HepG2 (cell line): Measurements from ENCODE around the gene ALPI. TPM values are rescaled to one million over a fixed set of nuclear protein-coding genes. Genes with fewer than 3 reads are reported as not detected.

Experiments used
- ATAC-seq: fragments of 200-7000 bp; cut with Tn5 transposase; 3 replicates; pipeline ENCODE4 v1.9.1; 2020; ENCODE audit warnings: mild to moderate bottlenecking, moderate library complexity
- BruUV-seq: library from RNA; stranded (reverse); fragments of 400-500 nt; replicated peaks from 2 replicates; lab custom pipeline; 2021; lab: Mats Ljungman, UMichigan
- CTCF ChIA-PET: fragments of 300-600 bp; formaldehyde crosslinking; extraction: SDS; loops from one replicate; lab custom pipeline; 2021; ENCODE audit warnings: low total read pairs, inconsistent platforms, low intra/inter-chr PET ratio; lab: Yijun Ruan, JAX
- POLR2A ChIA-PET: fragments of 350-600 bp; sonication (Branson Sonifier 250); formaldehyde crosslinking; loops from one replicate; lab custom pipeline; 2020; ENCODE audit warnings: antibody characterized with exemption, inconsistent platforms; lab: Yijun Ruan, JAX
- DNase-seq: peaks from one replicate; pipeline ENCODE4 v3.0.0-alpha.2; 2015; ENCODE audit warnings: low spot score
- FAIRE-seq: peaks from 3 replicates; lab custom pipeline; 2011; peaks lifted over from hg19 to GRCh38; lab: Jason Lieb, UNC
- H2AFZ ChIP-seq: one replicate; pipeline ENCODE4 v1.6.1; 2011; ENCODE audit warnings: low read length, inconsistent platforms
- H3K27ac ChIP-seq: fragments of 300-600 bp; 3 replicates; pipeline ENCODE4 v1.8.0; 2011; ENCODE audit warnings: mixed run types, mild to moderate bottlenecking, mixed read lengths, low read length, inconsistent platforms; ENCODE audit not compliant: insufficient read depth; ENCODE audit errors: extremely low read length
- H3K27me3 ChIP-seq, 2 experiments: fragments of 200-600 bp in 1 of 2; 2 replicates in 1 of 2; 3 replicates in 1 of 2; pipeline versions ENCODE4 v1.6.0 to v1.8.0; 2011; ENCODE audit warnings: low read length in 2 of 2, mild to moderate bottlenecking in 2 of 2, moderate library complexity in 2 of 2, inconsistent platforms in 1 of 2; ENCODE audit not compliant: insufficient read depth in 2 of 2, control insufficient read depth in 1 of 2
- H3K36me3 ChIP-seq, 2 experiments: fragments of 200-600 bp in 1 of 2; replicated peaks in 1 of 2; 2 replicates in 1 of 2; 3 replicates in 1 of 2; pipeline versions ENCODE4 v1.5.1 to v1.8.0; 2011; ENCODE audit warnings: low read length in 2 of 2, inconsistent platforms in 1 of 2; ENCODE audit not compliant: insufficient read depth in 2 of 2, control insufficient read depth in 1 of 2
- H3K4me1 ChIP-seq: 2 replicates; pipeline ENCODE4 v1.5.1; 2012; ENCODE audit warnings: low read length, inconsistent platforms; ENCODE audit not compliant: insufficient read depth
- H3K4me2 ChIP-seq: 2 replicates; pipeline ENCODE4 v1.6.0; 2011; ENCODE audit warnings: low read depth, low read length, inconsistent platforms
- H3K4me3 ChIP-seq, 3 experiments: fragments of 200-600 bp in 1 of 3; sonication (generic), shearing (Covaris generic) in 1 of 3; replicated peaks in 1 of 3; 2 replicates each; pipeline ENCODE4 v1.5.1; 2011 to 2016; ENCODE audit warnings: low read length in 3 of 3, inconsistent platforms in 2 of 3, low read depth in 2 of 3, mild to moderate bottlenecking in 2 of 3, control low read depth in 1 of 3, mixed read lengths in 1 of 3; ENCODE audit not compliant: insufficient read depth in 1 of 3
- H3K79me2 ChIP-seq: one replicate; pipeline ENCODE4 v1.6.1; 2011; ENCODE audit warnings: low read length, inconsistent platforms; ENCODE audit not compliant: insufficient read depth
- H3K9ac ChIP-seq: 2 replicates; pipeline ENCODE4 v1.6.0; 2011; ENCODE audit warnings: mild to moderate bottlenecking, low read depth, low read length, inconsistent platforms; ENCODE audit not compliant: insufficient read depth
- H3K9me3 ChIP-seq: 2 replicates; pipeline ENCODE4 v1.5.1; 2012; ENCODE audit warnings: mild to moderate bottlenecking, low read length
- H4K20me1 ChIP-seq: 2 replicates; pipeline ENCODE4 v1.6.0; 2011; ENCODE audit warnings: inconsistent platforms, mild to moderate bottlenecking, low read length, moderate library complexity; ENCODE audit not compliant: insufficient read depth
- FOXK1 ChIP-seq: sonication (generic); formaldehyde crosslinking; IDR thresholded peaks from 2 replicates; pipeline ENCODE4 v1.4.0; 2020; ENCODE audit warnings: low read depth, missing genetic modification reagents, borderline replicate concordance
- PHF8 ChIP-seq: sonication (generic); formaldehyde crosslinking; IDR thresholded peaks from 2 replicates; pipeline ENCODE4 v1.5.0; 2020; ENCODE audit warnings: missing genetic modification reagents
- RAD21 ChIP-seq: fragments of 450-650 bp; formaldehyde crosslinking; IDR thresholded peaks from 2 replicates; pipeline ENCODE4 v1.5.0; 2020; ENCODE audit warnings: mild to moderate bottlenecking
- XBP1 ChIP-seq: sonication (generic); formaldehyde crosslinking; IDR thresholded peaks from 2 replicates; pipeline ENCODE4 v1.5.0; 2020; ENCODE audit warnings: missing genetic modification reagents
- ZNF274 ChIP-seq: sonication (generic); formaldehyde crosslinking; IDR thresholded peaks from 2 replicates; pipeline ENCODE4 v1.5.1; 2020; ENCODE audit warnings: mild to moderate bottlenecking, missing genetic modification reagents
- ZNF790 ChIP-seq: sonication (generic); formaldehyde crosslinking; IDR thresholded peaks from 2 replicates; pipeline ENCODE4 v1.8.0; 2022; ENCODE audit warnings: missing genetic modification reagents, mild to moderate bottlenecking, borderline replicate concordance
- WGBS: methylation state at CpG from one replicate; pipeline ENCODE4 v1.1.6; 2017; ENCODE audit warnings: low lambda C conversion rate; 5-methylcytosine and 5-hydroxymethylcytosine counted together
- in situ Hi-C: cut with HindIII; loops from 2 replicates; pipeline ENCODE4 v1.10.0; 2017; ENCODE audit warnings: low pct_unique_long_range_greater_than_20kb; ENCODE audit not compliant: extremely low pct_ligation_motif_present
- intact Hi-C: fragments of 100-400 bp; cut with micrococcal nuclease; formaldehyde crosslinking; loops from one replicate; pipeline ENCODE4 v1.10.0; 2022; ENCODE audit not compliant: unreplicated experiment
- polyA plus RNA-seq, 8 experiments: library from polyadenylated mRNA; depleted of rRNA in 3 of 8; stranded (reverse) in 7 of 8; unstranded in 1 of 8; fragments of >200 nt; fragmentation: Illumina TruSeq in 4 of 8; extraction: Trizol in 4 of 8; gene quantifications; 2 replicates each; pipeline versions ENCODE4 v1.2.1 to v1.2.3, GENCODE V29; 2011 to 2016; ENCODE audit warnings: low read depth in 4 of 8, missing spikeins in 1 of 8, mixed read lengths in 1 of 8; ENCODE audit not compliant: insufficient read depth in 1 of 8
- total RNA-seq, 5 experiments: library from RNA; depleted of rRNA; stranded (reverse); fragments of >200 nt; fragmentation: Illumina TruSeq; extraction: Trizol; gene quantifications; 2 replicates each; pipeline ENCODE4 v1.2.3, GENCODE V29; 2016; ENCODE audit warnings: low read depth in 1 of 5
- TF ChIP-seq, protein P1 (sequence below): sonication (generic); formaldehyde crosslinking; IDR thresholded peaks from 2 replicates; pipeline ENCODE4 v1.4.0; 2020; ENCODE audit warnings: missing genetic modification reagents, low read depth, mild to moderate bottlenecking, borderline replicate concordance
- TF ChIP-seq, protein P2 (sequence below): sonication (generic); formaldehyde crosslinking; IDR thresholded peaks from 2 replicates; pipeline ENCODE4 v1.8.0; 2022; ENCODE audit warnings: mild to moderate bottlenecking, missing genetic modification reagents, moderate library complexity
- TF ChIP-seq, protein P3 (sequence below): sonication (generic); formaldehyde crosslinking; IDR thresholded peaks from 2 replicates; pipeline ENCODE4 v1.5.1; 2020; ENCODE audit warnings: missing genetic modification reagents, mild to moderate bottlenecking, borderline replicate concordance

The ALPI gene
- total and polyA plus RNA-seq, 2 of the 13 experiments (the other 11 are each of a cell fraction or from before 2014, with no cell fraction given), result not detected

DNA sequence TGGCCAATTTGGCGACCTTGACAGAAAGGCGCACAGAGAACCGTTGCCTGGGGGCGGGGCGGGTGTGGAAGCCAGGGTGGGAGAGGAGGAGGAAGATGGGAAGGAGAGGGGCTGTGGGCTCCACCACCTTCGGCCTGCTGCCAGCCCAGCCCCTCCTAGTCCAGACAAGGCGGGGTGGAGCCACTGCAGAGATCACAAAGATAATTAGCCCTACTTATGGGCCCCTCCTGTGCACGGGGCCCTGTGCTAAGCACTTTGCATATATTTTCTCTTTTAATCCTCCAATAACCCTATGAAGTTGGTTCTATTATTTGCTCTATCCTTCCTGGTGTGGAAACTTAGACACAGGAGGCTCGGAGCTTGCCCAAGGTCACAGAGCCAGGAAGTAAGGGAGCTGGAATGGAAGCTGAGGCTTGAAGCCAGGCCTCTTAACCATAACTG is 45.4 kb downstream of the ALPI start:
- POLR2A ChIA-PET, result interaction anchor here (1.0 kb wide), 1 partner anchor 49 kb away, joined by 3 read pairs; the partner anchor contains the start of genes EIF4E2 and TIGD1

More for the DNA sequence above, 45.4 kb downstream of the ALPI start:
- BruUV-seq, result no TSS peak
- in situ Hi-C loops, result no loop called here
- no peak overlapping the region for H3K27ac ChIP-seq
- WGBS, result 21% methylated on average over 9 of the region's 9 CpGs
- H2AFZ ChIP-seq, result no peak overlapping the region
- H3K79me2 ChIP-seq, result no peaks in the 10 kb centered on the region
- peaks cover 18 to 88% of the 10 kb centered on the region in 2 experiments for H3K27me3 ChIP-seq
- no peaks in the 10 kb centered on the region for H3K36me3 ChIP-seq
- H3K9ac ChIP-seq, result no peak overlapping the region
- no peak overlapping the region for H3K4me3 ChIP-seq
- intact Hi-C loops, result no loop called here
- no peak for TF ChIP-seq XBP1 (CRISPR knock-in tag)
- TF ChIP-seq FOXK1 (CRISPR knock-in tag), result no peak
- no peak for TF ChIP-seq PHF8 (CRISPR knock-in tag)
- TF ChIP-seq ZNF790, result no peak
- TF ChIP-seq, protein P1, sequence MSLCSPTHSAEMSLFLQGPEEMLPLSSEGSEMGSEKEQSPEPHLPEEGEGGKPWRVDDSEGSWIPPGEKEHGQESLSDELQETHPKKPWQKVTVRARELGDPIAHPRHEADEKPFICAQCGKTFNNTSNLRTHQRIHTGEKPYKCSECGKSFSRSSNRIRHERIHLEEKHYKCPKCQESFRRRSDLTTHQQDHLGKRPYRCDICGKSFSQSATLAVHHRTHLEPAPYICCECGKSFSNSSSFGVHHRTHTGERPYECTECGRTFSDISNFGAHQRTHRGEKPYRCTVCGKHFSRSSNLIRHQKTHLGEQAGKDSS, result no peak
- TF ChIP-seq, protein P2, sequence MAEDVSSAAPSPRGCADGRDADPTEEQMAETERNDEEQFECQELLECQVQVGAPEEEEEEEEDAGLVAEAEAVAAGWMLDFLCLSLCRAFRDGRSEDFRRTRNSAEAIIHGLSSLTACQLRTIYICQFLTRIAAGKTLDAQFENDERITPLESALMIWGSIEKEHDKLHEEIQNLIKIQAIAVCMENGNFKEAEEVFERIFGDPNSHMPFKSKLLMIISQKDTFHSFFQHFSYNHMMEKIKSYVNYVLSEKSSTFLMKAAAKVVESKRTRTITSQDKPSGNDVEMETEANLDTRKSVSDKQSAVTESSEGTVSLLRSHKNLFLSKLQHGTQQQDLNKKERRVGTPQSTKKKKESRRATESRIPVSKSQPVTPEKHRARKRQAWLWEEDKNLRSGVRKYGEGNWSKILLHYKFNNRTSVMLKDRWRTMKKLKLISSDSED (CRISPR knock-in tag), result no peak
- no peak for TF ChIP-seq ZNF274 (CRISPR knock-in tag)
- TF ChIP-seq, protein P3, sequence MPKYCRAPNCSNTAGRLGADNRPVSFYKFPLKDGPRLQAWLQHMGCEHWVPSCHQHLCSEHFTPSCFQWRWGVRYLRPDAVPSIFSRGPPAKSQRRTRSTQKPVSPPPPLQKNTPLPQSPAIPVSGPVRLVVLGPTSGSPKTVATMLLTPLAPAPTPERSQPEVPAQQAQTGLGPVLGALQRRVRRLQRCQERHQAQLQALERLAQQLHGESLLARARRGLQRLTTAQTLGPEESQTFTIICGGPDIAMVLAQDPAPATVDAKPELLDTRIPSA (CRISPR knock-in tag), result no peak
- no peak for TF ChIP-seq RAD21
- no peak for ATAC-seq
- no peaks in the 10 kb centered on the region for H3K9me3 ChIP-seq
- CTCF ChIA-PET, result no interaction called here
- no peak for FAIRE-seq
- H3K4me1 ChIP-seq, result peaks cover 11% of the 10 kb centered on the region
- H4K20me1 ChIP-seq, result no peaks in the 10 kb centered on the region
- no peak overlapping the region for H3K4me2 ChIP-seq
- no peak for DNase-seq
